Aorta (tissue), 5 donors: ENCODE results near the gene KRTAP4-12. TPM values are rescaled to one million over a fixed set of nuclear protein-coding genes. Genes with fewer than 3 reads are reported as not detected.
"Not testable (repeated sequence)": the region's sequence is repeated elsewhere in the genome, so short reads cannot be mapped to it uniquely, and the experiment has no call there.

Experiments used
- ATAC-seq: fragments of 200-7000 bp; cut with Tn5 transposase; one replicate; pipeline ENCODE4 v1.9.1; 2022; ENCODE audit warnings: moderate library complexity; ENCODE audit not compliant: low FRiP score
- DNase-seq, 2 donors: peaks; one replicate each; pipeline ENCODE4 v3.0.0-alpha.2; 2020
- H3K27ac ChIP-seq, 2 donors: one replicate each; pipeline ENCODE4 v1.5.1; 2013; ENCODE audit warnings: low read length in 2 of 2, mild to moderate bottlenecking in 2 of 2, moderate library complexity in 2 of 2, control low read depth in 1 of 2, inconsistent platforms in 1 of 2, low read depth in 1 of 2
- H3K27me3 ChIP-seq, 2 donors: one replicate each; pipeline ENCODE4 v1.6.1; 2013; ENCODE audit warnings: control low read depth in 1 of 2, low read length in 1 of 2, mild to moderate bottlenecking in 1 of 2, moderate library complexity in 1 of 2; ENCODE audit not compliant: insufficient read depth in 2 of 2, control insufficient read depth in 1 of 2
- H3K36me3 ChIP-seq, 2 donors: one replicate each; pipeline ENCODE4 v1.6.1; 2013; ENCODE audit warnings: control low read depth in 1 of 2, low read length in 1 of 2, mild to moderate bottlenecking in 1 of 2; ENCODE audit not compliant: insufficient read depth in 2 of 2, control insufficient read depth in 1 of 2
- H3K4me1 ChIP-seq, 2 donors: one replicate each; pipeline ENCODE4 v1.6.1; 2013; ENCODE audit warnings: low read length in 2 of 2, control low read depth in 1 of 2, mild to moderate bottlenecking in 1 of 2, moderate library complexity in 1 of 2; ENCODE audit not compliant: insufficient read depth in 2 of 2, control insufficient read depth in 1 of 2
- H3K4me3 ChIP-seq, 2 donors: one replicate each; pipeline ENCODE4 v1.5.1; 2013; ENCODE audit warnings: low read length in 2 of 2, control low read depth in 1 of 2, mild to moderate bottlenecking in 1 of 2
- H3K9me3 ChIP-seq: one replicate; pipeline ENCODE4 v1.6.1; 2013; ENCODE audit warnings: mild to moderate bottlenecking, low read length; ENCODE audit not compliant: control insufficient read depth
- WGBS, 2 donors: extraction: QIAGEN DNeasy Blood & Tissue Kit; methylation state at CpG; one replicate each; pipeline ENCODE4 v1.1.7; 2013; 5-methylcytosine and 5-hydroxymethylcytosine counted together
- intact Hi-C, 2 donors: fragments of 100-400 bp; cut with DNase I; formaldehyde crosslinking; loops; one replicate each; pipeline versions ENCODE4 v1.14.2 to v1.15.0; 2022
- polyA plus RNA-seq, 2 donors: library from polyadenylated mRNA; stranded (reverse); fragments of 200-250 nt; gene quantifications; one replicate each; pipeline ENCODE4 v1.2.3, GENCODE V29; 2013
- total RNA-seq, 2 donors: library from RNA; stranded (reverse); fragmentation: NEBNext Ultra II Directional; extraction: Animal tissue kit (Norgen Biotek cat#: 25700); gene quantifications; one replicate each; pipeline ENCODE4 v1.2.1, GENCODE V29; 2021
- donor health status: healthy with polysubstance abuse.
- donor health status: Bipolar disorder and iron deficiency.
- donor health status: DM: no; HTN: no; CAD: no.
- donor health status: DM: no; HTN: no; CAD: no.
- donor health status: DM: yes; HTN: yes; CAD: no.

KRTAP4-12 gene
- total and polyA plus RNA-seq, 4 donors: not detected

GRCh38 chr17:41119696-41120690 is 4.0 kb downstream of the KRTAP4-12 start:
- intact Hi-C loops, H3K27me3 ChIP-seq, ATAC-seq, DNase-seq, H3K9me3 ChIP-seq, H3K4me3 ChIP-seq, H3K36me3 ChIP-seq, H3K4me1 ChIP-seq, H3K27ac ChIP-seq: not testable (repeated sequence)
- WGBS, 2 donors: 58 to 64% methylated on average over 11 of the region's 11 CpGs

- no peaks in the 10 kb centered on the region for H3K9me3 ChIP-seq
- H3K27me3 ChIP-seq: no peaks in the 10 kb centered on the region
- intact Hi-C loops: no loop called here
- WGBS, 2 donors: 83% methylated on average over 4 of the region's 4 CpGs
- ATAC-seq: no peak
- no peaks in the 10 kb centered on the region for H3K36me3 ChIP-seq
- DNase-seq: no peak
- H3K4me3 ChIP-seq: no peak overlapping the region
- H3K4me1 ChIP-seq: no peaks in the 10 kb centered on the region
- H3K27ac ChIP-seq: no peak overlapping the region
Measured at GRCh38 chr17:41118721-41119120, 5.3 kb downstream of the KRTAP4-12 start.

- H3K9me3 ChIP-seq, intact Hi-C loops, ATAC-seq, H3K36me3 ChIP-seq, H3K27ac ChIP-seq, H3K4me1 ChIP-seq, H3K4me3 ChIP-seq, H3K27me3 ChIP-seq, DNase-seq: not testable (repeated sequence)
- 63 to 75% methylated on average over 9 to 10 of the region's 10 CpGs for WGBS, 2 donors
Measured at GRCh38 chr17:41117846-41118386, 6.1 kb downstream of the KRTAP4-12 start, which contains the start of gene KRTAP4-11. KRTAP4-11 (minus strand) TSS chr17:41118373; CDS start chr17:41118315, 58 bp downstream.

- H3K4me1 ChIP-seq: no peaks in the 10 kb centered on the region
- no peak overlapping the region for H3K27ac ChIP-seq
- no peaks in the 10 kb centered on the region for H3K27me3 ChIP-seq
- H3K4me3 ChIP-seq: no peak overlapping the region
- 34 to 54% methylated on average over 5 of the region's 5 CpGs for WGBS, 2 donors
- H3K36me3 ChIP-seq: no peaks in the 10 kb centered on the region
- intact Hi-C loops: no loop called here
- no peaks in the 10 kb centered on the region for H3K9me3 ChIP-seq
- ATAC-seq (no peak), DNase-seq (no peak)
Measured at GRCh38 chr17:41116297-41116696, 7.7 kb downstream of the KRTAP4-12 start.

- peaks cover 1% of the 10 kb centered on the region for H3K9me3 ChIP-seq
- H3K4me3 ChIP-seq: no peak overlapping the region
- WGBS, 2 donors: 71 to 76% methylated on average over 2 of the region's 2 CpGs
- no peaks in the 10 kb centered on the region for H3K36me3 ChIP-seq
- DNase-seq (no peak), ATAC-seq (no peak)
- no peak overlapping the region for H3K27ac ChIP-seq
- intact Hi-C loops: no loop called here
- H3K4me1 ChIP-seq: no peaks in the 10 kb centered on the region
- H3K27me3 ChIP-seq: no peaks in the 10 kb centered on the region
Measured at GRCh38 chr17:41111151-41111885, 12.7 kb downstream of the KRTAP4-12 start.

- H3K36me3 ChIP-seq, H3K4me1 ChIP-seq, DNase-seq, H3K9me3 ChIP-seq, H3K27me3 ChIP-seq, H3K4me3 ChIP-seq, ATAC-seq, H3K27ac ChIP-seq, intact Hi-C loops: not testable (repeated sequence)
- 0 to 17% methylated on average over 1 of the region's 1 CpG for WGBS, 2 donors
Measured at GRCh38 chr17:41108728-41109386, 15.1 kb downstream of the KRTAP4-12 start.

GRCh38 chr17:41107941-41108450 is 16.0 kb downstream of the KRTAP4-12 start:
- intact Hi-C loops: no loop called here
- DNase-seq (no peak), ATAC-seq (no peak)
- Histone ChIP-seq H3K4me1 (no peaks in the 10 kb centered on the region), H3K4me3 (no peak overlapping the region), H3K9me3 (peaks cover 1% of the 10 kb centered on the region), H3K36me3 (no peaks in the 10 kb centered on the region), H3K27me3 (no peaks in the 10 kb centered on the region), H3K27ac (no peak overlapping the region)
- WGBS, 2 donors: 63 to 69% methylated on average over 1 of the region's 1 CpG

- DNase-seq, H3K4me1 ChIP-seq, H3K9me3 ChIP-seq, H3K27ac ChIP-seq, H3K4me3 ChIP-seq, ATAC-seq, intact Hi-C loops, H3K27me3 ChIP-seq, H3K36me3 ChIP-seq: not testable (repeated sequence)
- 49 to 64% methylated on average over 8 to 10 of the region's 10 CpGs for WGBS, 2 donors
Measured at GRCh38 chr17:41105347-41105746, 18.6 kb downstream of the KRTAP4-12 start, which contains the start of gene KRTAP4-9. KRTAP4-9 (plus strand) TSS chr17:41105389; CDS start chr17:41105389, 0 bp downstream.
